H9 (cell line): Measurements from ENCODE around the gene RSPRY1. TPM values are rescaled to one million over a fixed set of nuclear protein-coding genes. Genes with fewer than 3 reads are reported as not detected.
"Not testable (repeated sequence)": the region's sequence is repeated elsewhere in the genome, so short reads cannot be mapped to it uniquely, and the experiment has no call there.

Experiments
- DNase-seq: peaks from one replicate; pipeline ENCODE4 v3.0.0-alpha.2; 2017
- H2AFZ ChIP-seq: one replicate; pipeline ENCODE4 v1.6.1; 2013; ENCODE audit warnings: mild to moderate bottlenecking, low read length, control low read depth, moderate library complexity
- H2AK5ac ChIP-seq: 2 replicates; pipeline ENCODE4 v1.6.1; 2013; ENCODE audit warnings: low read length, control low read depth, mixed read lengths; ENCODE audit not compliant: insufficient read length
- H2BK120ac ChIP-seq: one replicate; pipeline ENCODE4 v1.6.1; 2013; ENCODE audit warnings: low read depth, mild to moderate bottlenecking, low read length, control low read depth, inconsistent platforms; ENCODE audit not compliant: poor library complexity, severe bottlenecking
- H2BK12ac ChIP-seq: 2 replicates; pipeline ENCODE4 v1.6.1; 2013; ENCODE audit warnings: low read length, control low read depth, mixed read lengths, low read depth; ENCODE audit not compliant: insufficient read length
- H2BK15ac ChIP-seq: 2 replicates; pipeline ENCODE4 v1.6.1; 2013; ENCODE audit warnings: low read depth, low read length, control low read depth
- H2BK20ac ChIP-seq: one replicate; pipeline ENCODE4 v1.6.1; 2013; ENCODE audit warnings: low read depth, mild to moderate bottlenecking, low read length, control low read depth, inconsistent platforms; ENCODE audit not compliant: poor library complexity, severe bottlenecking
- H2BK5ac ChIP-seq: 2 replicates; pipeline ENCODE4 v1.6.1; 2013; ENCODE audit warnings: low read length, control low read depth, mixed read lengths; ENCODE audit not compliant: insufficient read length
- H3K14ac ChIP-seq: 2 replicates; pipeline ENCODE4 v1.6.1; 2013; ENCODE audit warnings: low read length, control low read depth; ENCODE audit not compliant: insufficient read depth
- H3K18ac ChIP-seq: 2 replicates; pipeline ENCODE4 v1.6.1; 2013; ENCODE audit warnings: low read depth, mild to moderate bottlenecking, mixed read lengths, low read length, control low read depth; ENCODE audit not compliant: insufficient read length
- H3K23ac ChIP-seq: 2 replicates; pipeline ENCODE4 v1.6.1; 2013; ENCODE audit warnings: low read length, control low read depth, mixed read lengths, low read depth; ENCODE audit not compliant: insufficient read length
- H3K23me2 ChIP-seq: 2 replicates; pipeline ENCODE4 v1.6.1; 2013; ENCODE audit warnings: low read depth, mild to moderate bottlenecking, mixed read lengths, low read length, control low read depth; ENCODE audit not compliant: insufficient read length, poor library complexity, severe bottlenecking
- H3K27ac ChIP-seq: 2 replicates; pipeline ENCODE4 v1.5.1; 2013; ENCODE audit warnings: low read length, control low read depth, mixed read lengths, low read depth; ENCODE audit not compliant: insufficient read length
- H3K27me3 ChIP-seq: 2 replicates; pipeline ENCODE4 v1.6.1; 2013; ENCODE audit warnings: low read length, control low read depth, inconsistent platforms; ENCODE audit not compliant: insufficient read depth
- H3K4ac ChIP-seq: 2 replicates; pipeline ENCODE4 v1.6.1; 2013; ENCODE audit warnings: low read depth, mild to moderate bottlenecking, control low read depth, inconsistent platforms, low read length, moderate library complexity
- H3K4me1 ChIP-seq: 2 replicates; pipeline ENCODE4 v1.6.1; 2013; ENCODE audit warnings: low read length, control low read depth, inconsistent platforms; ENCODE audit not compliant: insufficient read depth
- H3K4me2 ChIP-seq: 2 replicates; pipeline ENCODE4 v1.6.1; 2013; ENCODE audit warnings: low read length, control low read depth, mixed read lengths; ENCODE audit not compliant: insufficient read length, insufficient read depth
- H3K56ac ChIP-seq: 2 replicates; pipeline ENCODE4 v1.6.1; 2013; ENCODE audit warnings: low read depth, mild to moderate bottlenecking, mixed read lengths, low read length, control low read depth; ENCODE audit not compliant: insufficient read length
- H3K79me1 ChIP-seq: 2 replicates; pipeline ENCODE4 v1.6.1; 2013; ENCODE audit warnings: low read depth, mild to moderate bottlenecking, moderate library complexity, low read length, control low read depth, inconsistent platforms; ENCODE audit not compliant: insufficient read depth, poor library complexity, severe bottlenecking
- H3K79me2 ChIP-seq: 2 replicates; pipeline ENCODE4 v1.6.1; 2013; ENCODE audit warnings: low read length, control low read depth, inconsistent platforms; ENCODE audit not compliant: insufficient read depth
- H3K9ac ChIP-seq: 2 replicates; pipeline ENCODE4 v1.6.1; 2013; ENCODE audit warnings: low read length, control low read depth, mixed read lengths; ENCODE audit not compliant: insufficient read length; ENCODE audit errors: extremely low read depth
- H3K9me3 ChIP-seq: one replicate; pipeline ENCODE4 v1.6.1; 2013; ENCODE audit warnings: low read depth, low read length, inconsistent platforms; ENCODE audit not compliant: control insufficient read depth
- H3T11ph ChIP-seq: one replicate; pipeline ENCODE4 v1.6.1; 2013; ENCODE audit warnings: mild to moderate bottlenecking, low read length, control low read depth, inconsistent platforms
- H4K20me1 ChIP-seq: one replicate; pipeline ENCODE4 v1.6.1; 2013; ENCODE audit not compliant: control insufficient read depth, insufficient read length, insufficient read depth
- H4K5ac ChIP-seq: 2 replicates; pipeline ENCODE4 v1.6.1; 2013; ENCODE audit warnings: low read depth, mild to moderate bottlenecking, mixed read lengths, low read length, control low read depth; ENCODE audit not compliant: insufficient read length
- H4K8ac ChIP-seq: replicated peaks from 2 replicates; pipeline ENCODE4 v1.6.1; 2013; ENCODE audit warnings: low read length, control low read depth, mixed read lengths, low read depth; ENCODE audit not compliant: insufficient read length
- H4K91ac ChIP-seq: 2 replicates; pipeline ENCODE4 v1.6.1; 2013; ENCODE audit warnings: low read depth, mild to moderate bottlenecking, moderate library complexity, mixed read lengths, low read length, control low read depth; ENCODE audit not compliant: insufficient read length
- H3K27ac Mint-ChIP-seq, 3 experiments: 2 replicates in 2 of 3; 3 replicates in 1 of 3; pipeline ENCODE4 v1.8.0; 2020 to 2021; ENCODE audit warnings: mixed read lengths in 3 of 3, mild to moderate bottlenecking in 1 of 3, moderate library complexity in 1 of 3
- H3K27me3 Mint-ChIP-seq: 2 replicates; pipeline ENCODE4 v1.8.0; 2021; ENCODE audit warnings: low read depth, mild to moderate bottlenecking, moderate library complexity, mixed read lengths
- H3K36me3 Mint-ChIP-seq, 3 experiments: 2 replicates in 2 of 3; 3 replicates in 1 of 3; pipeline ENCODE4 v1.8.0; 2020 to 2021; ENCODE audit warnings: low read depth in 3 of 3, mixed read lengths in 3 of 3; ENCODE audit not compliant: insufficient read depth in 1 of 3
- H3K4me1 Mint-ChIP-seq, 2 experiments: 2 replicates each; pipeline ENCODE4 v1.8.0; 2020; ENCODE audit warnings: mixed read lengths in 2 of 2
- H3K4me3 Mint-ChIP-seq, 2 experiments: 2 replicates in 1 of 2; 3 replicates in 1 of 2; pipeline ENCODE4 v1.8.0; 2020 to 2021; ENCODE audit warnings: mild to moderate bottlenecking in 2 of 2, mixed read lengths in 2 of 2, moderate library complexity in 1 of 2
- H3K9me3 Mint-ChIP-seq, 2 experiments: 2 replicates in 1 of 2; 3 replicates in 1 of 2; pipeline ENCODE4 v1.8.0; 2020; ENCODE audit warnings: mild to moderate bottlenecking in 2 of 2, mixed read lengths in 2 of 2, moderate library complexity in 1 of 2
- CTCF ChIP-seq: fragments of 200-600 bp; sonication (generic); conservative IDR thresholded peaks from 3 replicates; pipeline ENCODE4 v1.8.0; 2021; ENCODE audit warnings: antibody characterized with exemption, mild to moderate bottlenecking
- WGBS: extraction: QIAGEN DNeasy Blood & Tissue Kit; methylation state at CpG from one replicate; pipeline ENCODE4 v1.1.7; 2013; ENCODE audit warnings: missing lambda C conversion rate, low lambda C conversion rate, mixed read lengths; ENCODE audit not compliant: insufficient read length; ENCODE audit errors: extremely low coverage; 5-methylcytosine and 5-hydroxymethylcytosine counted together
- total RNA-seq: library from RNA; stranded (reverse); gene quantifications from 2 replicates; pipeline ENCODE4 v1.2.1, GENCODE V29; 2021

RSPRY1 gene
- total RNA-seq, 1 experiment from 2014 or later: 36.1 TPM

- no peaks in the 10 kb centered on the region for H3K9me3 Mint-ChIP-seq
- no peak overlapping the region for H3K9ac ChIP-seq
Observed at GRCh38 chr16:57273826-57274225, 87.7 kb downstream of the RSPRY1 start.

GRCh38 chr16:57275946-57276345 lies 89.8 kb downstream of the RSPRY1 start:
- H3K79me2 ChIP-seq, H3K36me3 Mint-ChIP-seq, H3K4me1 ChIP-seq, DNase-seq, H3K18ac ChIP-seq, H2BK120ac ChIP-seq, H4K8ac ChIP-seq, H3T11ph ChIP-seq, H4K20me1 ChIP-seq, H3K4me2 ChIP-seq, H2AFZ ChIP-seq, H4K5ac ChIP-seq, H3K14ac ChIP-seq, H2AK5ac ChIP-seq, H2BK5ac ChIP-seq, H3K4me3 Mint-ChIP-seq, H2BK20ac ChIP-seq, H3K23ac ChIP-seq, H3K79me1 ChIP-seq, H3K9me3 Mint-ChIP-seq, H3K9me3 ChIP-seq, H3K27me3 ChIP-seq, H3K27me3 Mint-ChIP-seq, H3K23me2 ChIP-seq, H3K4ac ChIP-seq, H3K56ac ChIP-seq, H3K27ac Mint-ChIP-seq, H3K27ac ChIP-seq, H2BK12ac ChIP-seq, H2BK15ac ChIP-seq, H3K9ac ChIP-seq, H4K91ac ChIP-seq: not testable (repeated sequence)
- H3K4me1 Mint-ChIP-seq: peaks cover 15 to 17% of the 10 kb centered on the region in 2 experiments
- no CpG with 5 or more reads among the region's 5 CpGs for WGBS

More at GRCh38 chr16:57273826-57274225, 87.7 kb downstream of the RSPRY1 start:
- Histone ChIP-seq H2BK120ac (no peak overlapping the region), H3K4me1 (peaks cover 6% of the 10 kb centered on the region; the same call in 1 of the 2 replicates), H2BK12ac (no peak overlapping the region), H3K79me2 (0 out of 2 replicates have a peak, but pooled peaks cover 2% of the 10 kb centered on the region), H3T11ph (no peak overlapping the region), H4K5ac (no peak overlapping the region), H3K27ac (no peak overlapping the region), H4K8ac (no peak overlapping the region), H3K18ac (no peak overlapping the region), H3K27me3 (no peaks in the 10 kb centered on the region), H3K56ac (no peak overlapping the region), H3K14ac (no peak overlapping the region), H2AK5ac (no peak overlapping the region), H3K9me3 (no peaks in the 10 kb centered on the region), H3K23ac (no peak overlapping the region), H2BK5ac (no peak overlapping the region), H2AFZ (no peak overlapping the region), H4K20me1 (no peaks in the 10 kb centered on the region), H4K91ac (no peak overlapping the region), H2BK15ac (no peak overlapping the region), H2BK20ac (no peak overlapping the region), H3K4ac (no peak overlapping the region), H3K79me1 (no peaks in the 10 kb centered on the region), H3K23me2 (no peaks in the 10 kb centered on the region), H3K4me2 (no peak overlapping the region)
- no CpG with 5 or more reads among the region's 5 CpGs for WGBS
- no peak for TF ChIP-seq CTCF
- Mint-ChIP-seq H3K36me3 (no peaks in the 10 kb centered on the region), H3K4me1 (peaks cover 15 to 26% of the 10 kb centered on the region in 2 experiments), H3K27ac (no peak overlapping the region; a peak in 1 of 7 replicates), H3K27me3 (no peaks in the 10 kb centered on the region), H3K4me3 (no peak overlapping the region)
- no peak for DNase-seq
